ENCODE results near the gene IMMP2L.

IMMP2L gene

DNA sequence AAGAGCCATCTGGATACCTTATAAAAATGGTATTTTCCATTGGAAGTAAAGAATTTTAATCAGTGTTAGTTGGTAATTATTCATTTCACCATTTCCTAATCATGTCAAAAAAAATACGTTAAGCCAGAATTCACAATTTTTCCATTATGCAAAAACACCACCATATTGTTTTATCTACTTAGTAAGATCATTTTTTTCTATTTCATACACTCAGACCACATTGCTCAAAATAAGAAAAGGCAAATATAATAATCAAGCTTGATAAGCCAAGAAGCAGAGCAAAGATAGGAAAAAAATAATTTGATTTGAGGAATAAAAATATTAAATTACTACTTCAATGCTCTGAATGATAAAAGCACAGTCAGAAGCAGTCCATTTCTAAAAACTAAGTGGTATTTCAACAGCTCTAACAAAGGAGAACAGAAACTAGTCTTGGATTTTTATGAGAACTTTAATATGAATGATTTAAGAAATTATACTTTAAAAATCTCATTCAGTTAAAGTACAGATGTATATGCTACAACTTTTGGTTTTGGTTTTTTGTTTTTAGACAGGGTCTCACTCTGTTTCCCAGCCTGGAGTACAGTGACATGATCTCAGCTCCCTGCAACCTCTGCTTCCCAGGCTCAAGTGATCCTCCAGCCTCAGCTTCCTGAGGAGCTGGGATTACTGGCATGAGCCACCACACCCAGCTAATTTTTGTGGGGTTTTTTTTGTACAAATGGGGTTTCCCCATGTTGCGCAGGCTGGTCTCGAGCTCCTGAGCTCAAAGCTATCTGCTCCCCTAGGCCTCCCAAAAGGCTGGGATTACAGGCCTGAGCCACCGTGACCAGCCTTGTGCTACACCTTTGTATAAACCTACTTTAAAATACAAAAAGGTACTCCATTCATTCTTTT lies 424.7 kb downstream of the IMMP2L start:
- H3K27ac ChIP-seq, result no peak overlapping the region
- no peak for TF ChIP-seq ZFX (IDR thresholded peaks at IDR 0.05)
- TF ChIP-seq, protein P1, sequence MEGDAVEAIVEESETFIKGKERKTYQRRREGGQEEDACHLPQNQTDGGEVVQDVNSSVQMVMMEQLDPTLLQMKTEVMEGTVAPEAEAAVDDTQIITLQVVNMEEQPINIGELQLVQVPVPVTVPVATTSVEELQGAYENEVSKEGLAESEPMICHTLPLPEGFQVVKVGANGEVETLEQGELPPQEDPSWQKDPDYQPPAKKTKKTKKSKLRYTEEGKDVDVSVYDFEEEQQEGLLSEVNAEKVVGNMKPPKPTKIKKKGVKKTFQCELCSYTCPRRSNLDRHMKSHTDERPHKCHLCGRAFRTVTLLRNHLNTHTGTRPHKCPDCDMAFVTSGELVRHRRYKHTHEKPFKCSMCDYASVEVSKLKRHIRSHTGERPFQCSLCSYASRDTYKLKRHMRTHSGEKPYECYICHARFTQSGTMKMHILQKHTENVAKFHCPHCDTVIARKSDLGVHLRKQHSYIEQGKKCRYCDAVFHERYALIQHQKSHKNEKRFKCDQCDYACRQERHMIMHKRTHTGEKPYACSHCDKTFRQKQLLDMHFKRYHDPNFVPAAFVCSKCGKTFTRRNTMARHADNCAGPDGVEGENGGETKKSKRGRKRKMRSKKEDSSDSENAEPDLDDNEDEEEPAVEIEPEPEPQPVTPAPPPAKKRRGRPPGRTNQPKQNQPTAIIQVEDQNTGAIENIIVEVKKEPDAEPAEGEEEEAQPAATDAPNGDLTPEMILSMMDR (conservative IDR thresholded peaks at IDR 0.05), result no peak

DNA sequence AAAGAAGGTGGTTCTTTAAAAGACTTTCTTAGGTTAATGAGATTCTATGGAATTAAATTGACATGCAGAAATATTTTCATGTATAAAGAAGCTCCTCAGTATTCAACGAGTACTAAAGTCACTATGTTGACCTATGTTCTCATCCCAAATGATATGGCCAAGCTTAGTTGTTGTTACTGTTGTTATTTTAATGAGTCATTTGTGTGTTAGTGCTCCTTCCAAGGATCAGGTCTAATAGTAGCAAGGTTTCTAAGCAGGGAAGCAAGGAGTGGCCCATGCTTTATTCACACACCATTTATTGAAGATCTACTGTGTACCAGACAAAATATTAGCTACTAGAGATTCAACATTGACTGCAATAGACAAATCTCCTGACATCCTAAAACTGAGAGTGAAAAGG lies 429.5 kb downstream of the IMMP2L start:
- no peak overlapping the region for H3K27ac ChIP-seq
- TF ChIP-seq ZFX (IDR thresholded peaks at IDR 0.05), result no peak
- TF ChIP-seq, protein P1 (conservative IDR thresholded peaks at IDR 0.05), result no peak

DNA sequence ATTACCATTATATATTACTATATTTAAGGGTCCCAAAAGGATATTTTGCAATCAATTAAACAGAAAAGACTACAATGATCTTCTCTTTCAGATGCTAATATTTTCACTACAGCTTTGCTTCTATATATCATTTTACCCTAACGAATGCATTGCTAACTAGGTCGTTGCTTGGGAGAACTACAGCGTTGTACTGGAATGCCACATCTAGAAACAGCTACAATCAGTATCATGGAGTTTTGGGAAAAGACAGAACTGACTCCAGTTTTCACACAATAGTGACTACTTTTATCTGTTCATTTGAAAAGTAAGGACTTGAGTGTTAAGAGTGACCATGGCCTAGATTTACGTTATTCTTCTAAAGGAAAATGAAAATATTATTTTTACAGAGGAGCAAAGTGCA lies 432.9 kb downstream of the IMMP2L start:
- TF ChIP-seq, protein P1 (conservative IDR thresholded peaks at IDR 0.05), result no peak
- no peak for TF ChIP-seq ZFX (IDR thresholded peaks at IDR 0.05)

DNA sequence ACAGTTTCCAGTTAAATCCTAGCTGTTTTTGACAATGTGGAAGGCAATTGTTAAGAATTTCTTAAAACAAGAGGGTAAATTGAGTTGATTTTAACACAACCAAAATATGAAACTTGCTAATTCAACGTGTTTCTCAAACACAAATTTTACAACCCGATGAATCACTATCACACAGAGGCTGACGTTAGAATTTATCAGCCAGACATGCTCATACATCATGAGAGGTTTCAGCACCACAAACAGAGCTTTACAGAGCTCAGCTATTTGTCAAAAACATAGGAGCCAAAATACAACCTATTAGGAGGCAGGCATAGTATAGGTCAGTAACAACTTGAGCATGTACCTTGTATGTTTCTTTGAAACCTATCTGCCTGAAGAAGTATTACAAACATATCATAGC lies 435.3 kb downstream of the IMMP2L start:
- no peak overlapping the region for H3K27ac ChIP-seq
- TF ChIP-seq, protein P1 (conservative IDR thresholded peaks at IDR 0.05), result no peak
- TF ChIP-seq ZFX (IDR thresholded peaks at IDR 0.05), result no peak

More for the DNA sequence above, 432.9 kb downstream of the IMMP2L start:
- no peak overlapping the region for H3K27ac ChIP-seq

DNA sequence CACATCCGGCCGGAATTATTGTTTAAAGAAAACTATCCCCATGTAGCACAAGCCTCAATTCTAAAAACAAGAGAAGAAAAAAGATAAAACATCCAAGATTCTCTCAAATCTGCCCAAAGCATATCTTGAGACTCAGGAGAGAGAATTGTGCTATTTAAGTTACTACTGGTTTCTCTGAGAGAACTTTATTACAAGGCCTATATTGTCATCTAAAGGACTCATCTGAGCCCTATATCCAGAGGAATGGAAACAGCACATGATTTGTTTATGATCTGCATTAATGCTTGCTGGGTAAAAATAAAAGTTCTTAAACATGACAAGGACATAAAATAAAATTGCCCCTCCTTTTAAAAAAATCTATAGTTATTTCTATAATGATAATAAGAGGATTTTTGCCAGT lies 446.3 kb downstream of the IMMP2L start:
- TF ChIP-seq, protein P1 (conservative IDR thresholded peaks at IDR 0.05), result no peak
- H3K27ac ChIP-seq, result no peak overlapping the region

DNA sequence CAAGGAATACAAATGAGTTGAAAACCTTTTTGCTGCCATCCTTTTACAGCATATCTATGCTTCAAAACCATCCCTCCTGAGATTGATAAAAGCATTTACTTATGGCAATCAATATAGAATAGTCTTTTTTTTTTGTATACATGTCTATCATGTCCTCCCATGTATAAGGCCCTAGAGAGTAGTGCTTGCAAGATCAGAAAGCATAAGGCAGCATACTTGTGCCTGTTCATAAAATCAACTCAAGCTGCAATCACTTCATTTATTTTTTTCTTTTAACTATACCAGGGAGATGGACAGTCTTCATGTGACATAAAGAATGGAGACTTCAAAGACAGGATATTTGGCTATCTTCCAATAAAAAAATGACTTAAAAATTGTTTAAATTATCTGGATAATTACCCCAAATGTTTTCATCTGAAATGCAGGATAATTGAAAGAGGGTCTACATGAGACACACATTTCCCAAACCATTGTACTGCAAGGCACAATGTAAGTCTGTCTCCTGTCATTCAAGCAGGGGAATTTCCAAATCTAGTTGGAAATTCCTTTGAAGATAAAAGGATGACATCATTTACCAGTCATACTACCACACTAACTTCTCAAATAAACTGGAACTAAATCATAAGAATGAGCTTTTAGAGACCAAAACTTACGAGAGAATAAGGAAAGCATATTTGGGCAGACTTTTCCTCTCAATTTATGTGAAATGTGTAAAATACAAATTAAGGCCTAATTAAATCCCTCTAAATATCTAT lies 448.9 kb downstream of the IMMP2L start:
- TF ChIP-seq, protein P1 (conservative IDR thresholded peaks at IDR 0.05), result no peak
- no peak for TF ChIP-seq ZFX (IDR thresholded peaks at IDR 0.05)
- no peak overlapping the region for H3K27ac ChIP-seq

DNA sequence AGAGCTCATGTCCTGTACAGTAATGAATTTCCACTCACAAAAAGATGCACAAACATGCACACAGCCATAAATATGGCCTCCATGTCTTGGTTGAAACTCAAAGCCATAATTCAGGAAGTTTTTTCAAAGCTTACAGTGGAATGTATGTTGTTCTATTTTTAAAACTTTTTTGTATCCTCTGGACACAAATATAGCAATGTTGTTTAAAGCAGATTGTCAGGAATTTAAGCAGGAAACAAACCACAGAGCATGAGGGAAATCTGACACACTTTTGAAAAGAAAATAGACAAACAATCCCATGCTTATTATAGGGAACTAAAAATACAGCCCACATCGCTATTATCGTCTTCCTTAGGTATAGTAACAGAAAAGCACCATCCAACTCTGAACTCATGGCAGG lies 449.9 kb downstream of the IMMP2L start:
- no peak for TF ChIP-seq ZFX (IDR thresholded peaks at IDR 0.05)
- TF ChIP-seq, protein P1 (conservative IDR thresholded peaks at IDR 0.05), result no peak
- no peak overlapping the region for H3K27ac ChIP-seq

Data from C4-2B (cell line).